PC-9 (cell line): ENCODE results near the gene TAF11. TPM values are rescaled to one million over a fixed set of nuclear protein-coding genes. Genes with fewer than 3 reads are reported as not detected.
A peak's percentile ranks its signal among the peaks of the same experiment; 100 is the strongest.

ENCODE experiments used
- BruUV-seq: library from RNA; stranded (reverse); fragments of 400-500 nt; replicated peaks from 2 replicates; lab custom pipeline; 2021; lab: Mats Ljungman, UMichigan
- CTCF ChIA-PET: fragments of 300-600 bp; sonication (Branson Sonifier 250); formaldehyde crosslinking; loops from one replicate; lab custom pipeline; 2022; ENCODE audit warnings: antibody characterized with exemption; lab: Charles Lee
- POLR2A ChIA-PET: fragments of 300-600 bp; sonication (Branson Sonifier 250); formaldehyde crosslinking; loops from one replicate; lab custom pipeline; 2022; ENCODE audit warnings: antibody characterized with exemption; ENCODE audit not compliant: unreplicated experiment; lab: Charles Lee
- DNase-seq, 2 experiments: peaks; one replicate each; pipeline versions ENCODE4 v3.0.0 to v3.0.0-alpha.2; 2015 to 2022; ENCODE audit warnings: mixed read lengths in 1 of 2
- H2AFZ ChIP-seq: fragments of 200-600 bp; sonication (generic); 2 replicates; pipeline ENCODE4 v1.8.1; 2017; ENCODE audit warnings: antibody characterized with exemption
- H3F3A ChIP-seq: fragments of 200-600 bp; sonication (generic); 2 replicates; pipeline ENCODE4 v1.8.1; 2017; ENCODE audit warnings: antibody characterized with exemption, mild to moderate bottlenecking, low read depth; ENCODE audit not compliant: insufficient read depth
- H3K27ac ChIP-seq: fragments of 200-600 bp; sonication (generic); 2 replicates; pipeline ENCODE4 v1.6.1; 2016; ENCODE audit warnings: mixed run types
- H3K27me3 ChIP-seq: fragments of 200-600 bp; sonication (generic); 2 replicates; pipeline ENCODE4 v1.6.1; 2016; ENCODE audit warnings: low read depth, mixed run types; ENCODE audit not compliant: insufficient read depth
- H3K36me3 ChIP-seq: fragments of 200-600 bp; sonication (generic); 2 replicates; pipeline ENCODE4 v1.6.1; 2016; ENCODE audit warnings: low read depth, mixed run types
- H3K4me1 ChIP-seq: fragments of 200-600 bp; sonication (generic); replicated peaks from 2 replicates; pipeline ENCODE4 v1.6.1; 2016; ENCODE audit warnings: mixed run types; ENCODE audit not compliant: insufficient read depth
- H3K4me2 ChIP-seq: fragments of 200-600 bp; sonication (generic); 2 replicates; pipeline ENCODE4 v1.6.1; 2017; ENCODE audit warnings: mixed run types
- H3K4me3 ChIP-seq: fragments of 200-600 bp; sonication (generic); 2 replicates; pipeline ENCODE4 v1.6.1; 2016; ENCODE audit warnings: mixed run types
- H3K79me2 ChIP-seq: fragments of 200-600 bp; sonication (generic); 2 replicates; pipeline ENCODE4 v1.6.1; 2017; ENCODE audit warnings: low read depth, mixed run types
- H3K9me2 ChIP-seq: fragments of 200-600 bp; sonication (generic); 2 replicates; pipeline ENCODE4 v1.8.1; 2017; ENCODE audit warnings: mild to moderate bottlenecking; ENCODE audit not compliant: insufficient read depth
- H3K9me3 ChIP-seq: fragments of 200-600 bp; sonication (generic); 2 replicates; pipeline ENCODE4 v1.8.1; 2016; ENCODE audit warnings: low read depth; ENCODE audit not compliant: insufficient read depth
- H4K20me1 ChIP-seq: fragments of 200-600 bp; sonication (generic); 2 replicates; pipeline ENCODE4 v1.8.1; 2017; ENCODE audit not compliant: insufficient read depth
- EZH2 ChIP-seq: fragments of 200-600 bp; sonication (generic); IDR thresholded peaks from 2 replicates; pipeline ENCODE4 v1.8.0; 2017; ENCODE audit warnings: antibody characterized with exemption, low read depth
- intact Hi-C: fragments of 100-400 bp; cut with micrococcal nuclease; formaldehyde crosslinking; loops from one replicate; pipeline ENCODE4 v1.10.0; 2022; ENCODE audit not compliant: unreplicated experiment
- total RNA-seq: library from RNA; stranded (reverse); gene quantifications from 2 replicates; pipeline ENCODE4 v1.2.3, GENCODE V29; 2021
- TF ChIP-seq, protein P1 (sequence below): fragments of 200-600 bp; sonication (generic); conservative IDR thresholded peaks from 2 replicates; pipeline ENCODE4 v1.6.1; 2017; ENCODE audit warnings: mixed run types, antibody characterized with exemption, mild to moderate bottlenecking, moderate library complexity

TAF11 gene
- total RNA-seq, 1 experiment from 2014 or later, result 27.2 TPM

DNA sequence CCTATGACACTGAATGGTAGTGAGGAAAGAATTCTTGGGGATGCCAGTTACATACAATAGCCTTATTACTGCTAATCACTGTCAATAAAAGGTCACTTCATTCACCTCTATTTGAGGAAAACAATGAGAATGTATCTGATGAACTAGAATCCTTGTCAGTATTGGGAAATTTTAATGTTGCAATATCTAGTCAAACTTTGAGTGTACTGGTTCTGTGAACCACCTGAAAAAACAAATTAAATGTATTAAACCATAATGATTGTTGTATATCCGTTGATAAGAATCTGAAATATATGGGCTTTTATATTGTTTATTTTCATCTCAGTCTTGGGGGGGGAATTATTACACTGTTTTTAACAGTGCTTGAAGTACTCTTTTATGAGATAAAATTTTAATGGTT is 10.6 kb downstream of the TAF11 start:
- no peak overlapping the region for H2AFZ ChIP-seq
- H3K4me3 ChIP-seq, result no peak overlapping the region
- H3K4me1 ChIP-seq, result no peaks in the 10 kb centered on the region
- no peaks in the 10 kb centered on the region for H4K20me1 ChIP-seq
- POLR2A ChIA-PET, result interaction anchor here (0.5 kb wide), 1 partner anchor 37 kb away, joined by 5 read pairs; no protein-coding TSS in a partner anchor
- DNase-seq, result no peak
- no peaks in the 10 kb centered on the region for H3K9me3 ChIP-seq
- H3K4me2 ChIP-seq, result no peak overlapping the region
- no peaks in the 10 kb centered on the region for H3K9me2 ChIP-seq
- H3F3A ChIP-seq, result 0 out of 2 replicates have a peak, but pooled peaks cover 17% of the 10 kb centered on the region
- CTCF ChIA-PET, result no interaction called here
- no TSS peak for BruUV-seq
- no peaks in the 10 kb centered on the region for H3K27me3 ChIP-seq
- TF ChIP-seq EZH2, result no peak
- TF ChIP-seq, protein P1, sequence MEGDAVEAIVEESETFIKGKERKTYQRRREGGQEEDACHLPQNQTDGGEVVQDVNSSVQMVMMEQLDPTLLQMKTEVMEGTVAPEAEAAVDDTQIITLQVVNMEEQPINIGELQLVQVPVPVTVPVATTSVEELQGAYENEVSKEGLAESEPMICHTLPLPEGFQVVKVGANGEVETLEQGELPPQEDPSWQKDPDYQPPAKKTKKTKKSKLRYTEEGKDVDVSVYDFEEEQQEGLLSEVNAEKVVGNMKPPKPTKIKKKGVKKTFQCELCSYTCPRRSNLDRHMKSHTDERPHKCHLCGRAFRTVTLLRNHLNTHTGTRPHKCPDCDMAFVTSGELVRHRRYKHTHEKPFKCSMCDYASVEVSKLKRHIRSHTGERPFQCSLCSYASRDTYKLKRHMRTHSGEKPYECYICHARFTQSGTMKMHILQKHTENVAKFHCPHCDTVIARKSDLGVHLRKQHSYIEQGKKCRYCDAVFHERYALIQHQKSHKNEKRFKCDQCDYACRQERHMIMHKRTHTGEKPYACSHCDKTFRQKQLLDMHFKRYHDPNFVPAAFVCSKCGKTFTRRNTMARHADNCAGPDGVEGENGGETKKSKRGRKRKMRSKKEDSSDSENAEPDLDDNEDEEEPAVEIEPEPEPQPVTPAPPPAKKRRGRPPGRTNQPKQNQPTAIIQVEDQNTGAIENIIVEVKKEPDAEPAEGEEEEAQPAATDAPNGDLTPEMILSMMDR, result no peak
- intact Hi-C loops, result loop anchor here (10.0 kb wide), 1 partner anchor 268 kb away; the partner anchor contains the start of gene TCP11
- 0 out of 2 replicates have a peak overlapping the region, but pooled peaks have one; percentile 12 for H3K27ac ChIP-seq
- no peaks in the 10 kb centered on the region for H3K79me2 ChIP-seq
- peaks cover 20% of the 10 kb centered on the region for H3K36me3 ChIP-seq

- CTCF ChIA-PET, result no interaction called here
Measured at GRCh38 chr6:34876472-34876871, 11.4 kb downstream of the TAF11 start.

GRCh38 chr6:34875292-34876213 is 12.3 kb downstream of the TAF11 start:
- intact Hi-C loops, result loop anchor here (10.0 kb wide), 1 partner anchor 269 kb away; the partner anchor contains the start of gene TCP11
- Histone ChIP-seq H3K9me2 (no peaks in the 10 kb centered on the region), H3K9me3 (no peaks in the 10 kb centered on the region), H3K4me2 (no peak overlapping the region), H3F3A (0 out of 2 replicates have a peak, but pooled peaks cover 17% of the 10 kb centered on the region), H3K27me3 (no peaks in the 10 kb centered on the region), H3K4me1 (no peaks in the 10 kb centered on the region), H2AFZ (no peak overlapping the region), H3K4me3 (no peak overlapping the region), H4K20me1 (no peaks in the 10 kb centered on the region; the same call in 1 of the 2 replicates), H3K36me3 (peaks cover 22% of the 10 kb centered on the region), H3K79me2 (no peaks in the 10 kb centered on the region), H3K27ac (no peak overlapping the region)
- ChIA-PET CTCF (no interaction called here), POLR2A (no interaction called here)
- BruUV-seq, result no TSS peak
- no peak for DNase-seq
- TF ChIP-seq, protein P1, result no peak
- no peak for TF ChIP-seq EZH2

More at GRCh38 chr6:34876472-34876871, 11.4 kb downstream of the TAF11 start:
- Histone ChIP-seq H3K4me3 (no peak overlapping the region), H3F3A (0 out of 2 replicates have a peak, but pooled peaks cover 17% of the 10 kb centered on the region), H3K27ac (peak overlapping the region; percentile 12; the same call in 1 of the 2 replicates), H3K79me2 (no peaks in the 10 kb centered on the region), H3K36me3 (peaks cover 22% of the 10 kb centered on the region), H3K4me1 (no peaks in the 10 kb centered on the region), H3K9me3 (no peaks in the 10 kb centered on the region), H4K20me1 (no peaks in the 10 kb centered on the region), H3K9me2 (no peaks in the 10 kb centered on the region), H3K4me2 (no peak overlapping the region), H2AFZ (no peak overlapping the region), H3K27me3 (no peaks in the 10 kb centered on the region)
- BruUV-seq, result no TSS peak
- POLR2A ChIA-PET, result interaction anchor here (0.5 kb wide), 1 partner anchor 38 kb away, joined by 5 read pairs; no protein-coding TSS in a partner anchor
- intact Hi-C loops, result loop anchor here (10.0 kb wide), 1 partner anchor 268 kb away; the partner anchor contains the start of gene TCP11
- TF ChIP-seq, protein P1, result no peak
- TF ChIP-seq EZH2, result no peak
- DNase-seq, result no peak
